Astrocyte of the spinal cord (primary cell): Measurements from ENCODE around the gene SLC28A2.

Source experiments
- DNase-seq: peaks from one replicate; pipeline ENCODE4 v3.0.0; 2011; ENCODE audit warnings: low read depth, low spot score
- H3K4me3 ChIP-seq: 2 replicates; pipeline ENCODE4 v1.5.1; 2011; ENCODE audit warnings: low read depth, mild to moderate bottlenecking, low read length, moderate library complexity
- CTCF ChIP-seq: IDR thresholded peaks from 2 replicates; pipeline ENCODE4 v1.5.1; 2012; ENCODE audit warnings: low read depth, mild to moderate bottlenecking, low read length, inconsistent platforms
- in situ Hi-C: cut with HindIII; loops from 2 replicates; pipeline ENCODE4 v1.10.0; 2017; ENCODE audit warnings: low sequenced_read_pairs

The SLC28A2 gene

GRCh38 chr15:45326280-45326679 lies 74.2 kb downstream of the SLC28A2 start:
- in situ Hi-C loops = no loop called here
- no peak for DNase-seq
- no peak for TF ChIP-seq CTCF
- no peak overlapping the region for H3K4me3 ChIP-seq

- no peak for TF ChIP-seq CTCF
- no peak for DNase-seq
- no peak overlapping the region for H3K4me3 ChIP-seq
- in situ Hi-C loops = no loop called here
Measured at GRCh38 chr15:45326741-45327140, 74.7 kb downstream of the SLC28A2 start.
